NCI-H187 (cell line): ENCODE measurements around the gene LIN7B.

Experiments
- DNase-seq, 2 experiments: peaks; one replicate each; lab custom pipeline; 2025; lab: John Stamatoyannopoulos, UW

The LIN7B gene

GRCh38 chr19:49165865-49166301 lies 51.7 kb downstream of the LIN7B start:
- no peak for DNase-seq

GRCh38 chr19:49167857-49168409 lies 53.8 kb downstream of the LIN7B start:
- DNase-seq, result no peak
